A172 (cell line): ENCODE measurements around the gene PDC. TPM values are rescaled to one million over a fixed set of nuclear protein-coding genes. Genes with fewer than 3 reads are reported as not detected.
"Not testable (repeated sequence)": the region's sequence is repeated elsewhere in the genome, so short reads cannot be mapped to it uniquely, and the experiment has no call there.

ENCODE experiments used
- DNase-seq: peaks from one replicate; pipeline ENCODE4 v3.0.0-alpha.2; 2015; ENCODE audit warnings: low spot score
- total RNA-seq: library from RNA; depleted of rRNA; stranded (reverse); fragments of >200 nt; shearing (Covaris generic); gene quantifications from 2 replicates; pipeline ENCODE4 v1.2.3, GENCODE V29; 2014; rRNA removed

The PDC gene
- total RNA-seq, 1 experiment from 2014 or later = not detected

DNA sequence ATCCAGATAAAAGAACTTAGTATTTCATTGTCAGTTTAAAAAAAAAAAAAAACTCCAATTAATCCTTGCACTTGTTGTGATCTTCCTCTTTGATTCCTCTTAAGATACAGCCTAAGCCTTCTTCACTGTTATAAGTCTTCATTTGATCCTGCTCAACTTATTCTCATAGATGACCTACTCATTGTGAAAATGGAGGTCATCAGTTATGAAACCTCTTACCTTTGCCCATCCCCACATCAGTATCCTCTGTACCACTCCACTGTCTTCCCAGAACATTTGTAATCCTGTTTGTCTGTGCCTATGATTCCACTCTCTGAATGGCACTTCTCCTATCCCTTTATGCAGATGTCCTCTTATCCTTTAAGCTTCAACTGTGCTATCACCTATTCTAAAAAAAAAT lies 57.3 kb downstream of the PDC start:
- DNase-seq = no peak

DNA sequence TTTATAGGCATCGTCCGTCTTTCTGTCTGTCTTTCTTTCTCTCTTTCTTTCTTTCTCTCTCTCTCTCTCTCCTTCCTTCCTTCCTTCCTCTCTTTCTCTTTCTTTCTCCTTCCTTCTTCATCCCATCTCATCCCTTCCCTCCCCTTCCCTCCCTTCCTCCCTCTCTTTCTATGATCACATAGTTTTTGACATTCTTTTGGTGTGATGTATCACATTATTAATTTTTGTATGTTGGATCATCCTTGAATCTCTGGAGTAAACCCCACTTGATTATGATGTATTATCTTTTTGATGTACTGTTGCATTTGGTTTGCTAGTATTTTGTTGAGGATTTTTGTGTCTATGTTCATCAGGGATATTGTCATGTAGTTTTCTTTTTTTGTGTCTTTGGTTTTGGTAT lies 59.5 kb downstream of the PDC start:
- not testable (repeated sequence) for DNase-seq

Other genes starting within 250 kb of the PDC start
- gene PRG4, start 164.8 kb downstream of the PDC start, total RNA-seq = 0.07 TPM in 1 of 2 replicates, not detected in the other
- 68.6 and 82.5 TPM in 2 replicates for gene TPR, start 85.9 kb downstream of the PDC start, total RNA-seq
- 16.5 and 20.4 TPM in 2 replicates for gene ODR4, start 85.3 kb downstream of the PDC start, total RNA-seq
- gene PTGS2, start 219.3 kb upstream of the PDC start, total RNA-seq = not detected in 2 replicates